Measurements from ENCODE around the gene RIF1.

- TF ChIP-seq, protein P1, sequence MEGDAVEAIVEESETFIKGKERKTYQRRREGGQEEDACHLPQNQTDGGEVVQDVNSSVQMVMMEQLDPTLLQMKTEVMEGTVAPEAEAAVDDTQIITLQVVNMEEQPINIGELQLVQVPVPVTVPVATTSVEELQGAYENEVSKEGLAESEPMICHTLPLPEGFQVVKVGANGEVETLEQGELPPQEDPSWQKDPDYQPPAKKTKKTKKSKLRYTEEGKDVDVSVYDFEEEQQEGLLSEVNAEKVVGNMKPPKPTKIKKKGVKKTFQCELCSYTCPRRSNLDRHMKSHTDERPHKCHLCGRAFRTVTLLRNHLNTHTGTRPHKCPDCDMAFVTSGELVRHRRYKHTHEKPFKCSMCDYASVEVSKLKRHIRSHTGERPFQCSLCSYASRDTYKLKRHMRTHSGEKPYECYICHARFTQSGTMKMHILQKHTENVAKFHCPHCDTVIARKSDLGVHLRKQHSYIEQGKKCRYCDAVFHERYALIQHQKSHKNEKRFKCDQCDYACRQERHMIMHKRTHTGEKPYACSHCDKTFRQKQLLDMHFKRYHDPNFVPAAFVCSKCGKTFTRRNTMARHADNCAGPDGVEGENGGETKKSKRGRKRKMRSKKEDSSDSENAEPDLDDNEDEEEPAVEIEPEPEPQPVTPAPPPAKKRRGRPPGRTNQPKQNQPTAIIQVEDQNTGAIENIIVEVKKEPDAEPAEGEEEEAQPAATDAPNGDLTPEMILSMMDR (conservative IDR thresholded peaks at IDR 0.05; ENCODE audit: low read length): no peak
- no peak for TF ChIP-seq EZH2phosphoT487 (IDR thresholded peaks at IDR 0.05; ENCODE audit: borderline replicate concordance)
These were observed 112.9 kb downstream of the RIF1 start for GRCh38 chr2:151522556-151522955.
